Transverse colon (tissue), 3 donors: ENCODE measurements around the gene RAB3D.

Experiments
- EP300 ChIP-seq: sonication (generic); formaldehyde crosslinking; IDR thresholded peaks from one replicate; pipeline ENCODE4 v1.6.1; 2017; ENCODE audit warnings: antibody characterized with exemption, low read depth
- POLR2A ChIP-seq: fragments of 450-650 bp; IDR thresholded peaks from one replicate; pipeline ENCODE4 v1.6.1; 2016; ENCODE audit warnings: antibody characterized with exemption, mild to moderate bottlenecking, moderate library complexity
- TF ChIP-seq, protein P1 (sequence below), 5 experiments: fragments of 200-600 bp in 3 of 5; fragments of 450-650 bp in 2 of 5; sonication (generic) in 3 of 5; IDR thresholded peaks; 1 replicate in 2 of 5; 2 replicates in 3 of 5; pipeline ENCODE4 v1.5.1; 2016 to 2017; ENCODE audit warnings: antibody characterized with exemption in 5 of 5, inconsistent platforms in 3 of 5, mild to moderate bottlenecking in 2 of 5, moderate library complexity in 1 of 5

DNA sequence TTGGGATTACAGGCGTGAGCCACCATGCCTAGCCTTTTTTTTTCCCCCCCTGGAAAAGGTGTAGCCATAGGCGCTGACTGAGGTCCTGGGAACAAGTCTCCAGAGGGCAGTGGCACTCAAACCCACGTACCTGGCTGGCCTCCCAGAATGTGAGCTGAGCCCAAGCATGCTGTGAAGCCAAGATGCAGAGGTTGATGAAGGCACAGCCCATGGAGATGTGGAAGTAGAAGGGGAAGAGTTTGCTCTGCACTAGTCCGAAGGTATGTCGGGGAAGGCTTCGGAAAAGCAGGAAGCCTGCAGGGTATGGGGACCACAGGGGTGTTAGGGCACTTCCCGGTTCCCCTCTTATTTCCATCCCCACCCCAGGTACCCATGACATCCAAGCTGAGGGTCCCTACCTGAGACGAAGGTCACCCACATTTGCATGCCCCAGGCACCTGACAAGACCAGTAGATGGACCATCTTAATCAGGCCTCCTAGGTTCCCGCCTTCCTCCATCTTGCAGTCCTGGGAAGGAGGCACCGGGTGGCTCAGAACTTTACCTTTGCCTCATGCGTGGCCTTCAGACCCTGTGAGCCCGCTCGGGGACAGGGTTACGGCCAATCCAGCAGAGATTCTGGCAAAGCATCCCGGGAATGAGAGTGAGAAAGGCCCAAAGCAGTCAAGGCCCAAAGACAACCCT lies 5.8 kb upstream of the RAB3D start:
- TF ChIP-seq, protein P1, sequence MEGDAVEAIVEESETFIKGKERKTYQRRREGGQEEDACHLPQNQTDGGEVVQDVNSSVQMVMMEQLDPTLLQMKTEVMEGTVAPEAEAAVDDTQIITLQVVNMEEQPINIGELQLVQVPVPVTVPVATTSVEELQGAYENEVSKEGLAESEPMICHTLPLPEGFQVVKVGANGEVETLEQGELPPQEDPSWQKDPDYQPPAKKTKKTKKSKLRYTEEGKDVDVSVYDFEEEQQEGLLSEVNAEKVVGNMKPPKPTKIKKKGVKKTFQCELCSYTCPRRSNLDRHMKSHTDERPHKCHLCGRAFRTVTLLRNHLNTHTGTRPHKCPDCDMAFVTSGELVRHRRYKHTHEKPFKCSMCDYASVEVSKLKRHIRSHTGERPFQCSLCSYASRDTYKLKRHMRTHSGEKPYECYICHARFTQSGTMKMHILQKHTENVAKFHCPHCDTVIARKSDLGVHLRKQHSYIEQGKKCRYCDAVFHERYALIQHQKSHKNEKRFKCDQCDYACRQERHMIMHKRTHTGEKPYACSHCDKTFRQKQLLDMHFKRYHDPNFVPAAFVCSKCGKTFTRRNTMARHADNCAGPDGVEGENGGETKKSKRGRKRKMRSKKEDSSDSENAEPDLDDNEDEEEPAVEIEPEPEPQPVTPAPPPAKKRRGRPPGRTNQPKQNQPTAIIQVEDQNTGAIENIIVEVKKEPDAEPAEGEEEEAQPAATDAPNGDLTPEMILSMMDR (IDR thresholded peaks at IDR 0.05): no peak
- TF ChIP-seq POLR2A: no peak
- TF ChIP-seq EP300: no peak
